Mesenchymal stem cell (in vitro differentiated cells and primary cell): Measurements from ENCODE around the gene XG. TPM values are rescaled to one million over a fixed set of nuclear protein-coding genes. Genes with fewer than 3 reads are reported as not detected.
A peak's percentile ranks its signal among the peaks of the same experiment; 100 is the strongest.
"Not testable (repeated sequence)": the region's sequence is repeated elsewhere in the genome, so short reads cannot be mapped to it uniquely, and the experiment has no call there.

Experiments
- DNase-seq: peaks from one replicate; pipeline ENCODE4 v3.0.0-alpha.2; 2013
- H2AFZ ChIP-seq: one replicate; pipeline ENCODE4 v1.6.1; 2013; ENCODE audit warnings: low read depth, mild to moderate bottlenecking, control low read depth, inconsistent platforms, low read length, moderate library complexity
- H2AK5ac ChIP-seq: 2 replicates; pipeline ENCODE4 v1.6.1; 2013; ENCODE audit warnings: low read length, moderate library complexity, mild to moderate bottlenecking, inconsistent platforms; ENCODE audit not compliant: severe bottlenecking
- H2BK120ac ChIP-seq: one replicate; pipeline ENCODE4 v1.6.1; 2013; ENCODE audit warnings: low read depth, mild to moderate bottlenecking, inconsistent platforms, low read length, moderate library complexity
- H2BK12ac ChIP-seq, 2 experiments: one replicate each; pipeline ENCODE4 v1.6.1; 2013; ENCODE audit warnings: inconsistent platforms in 2 of 2, low read length in 2 of 2, mild to moderate bottlenecking in 2 of 2, moderate library complexity in 2 of 2, control low read depth in 1 of 2
- H2BK15ac ChIP-seq: one replicate; pipeline ENCODE4 v1.6.1; 2013; ENCODE audit warnings: mild to moderate bottlenecking, low read depth, inconsistent platforms; ENCODE audit not compliant: poor library complexity, severe bottlenecking
- H2BK5ac ChIP-seq: 2 replicates; pipeline ENCODE4 v1.6.1; 2013; ENCODE audit warnings: low read depth, mild to moderate bottlenecking, low read length, control low read depth, inconsistent platforms; ENCODE audit not compliant: poor library complexity, severe bottlenecking
- H3K14ac ChIP-seq, 2 experiments: one replicate each; pipeline ENCODE4 v1.6.1; 2013; ENCODE audit warnings: inconsistent platforms in 2 of 2, low read length in 2 of 2, control low read depth in 1 of 2, mild to moderate bottlenecking in 1 of 2, moderate library complexity in 1 of 2
- H3K18ac ChIP-seq, 2 experiments: one replicate each; pipeline ENCODE4 v1.6.1; 2013; ENCODE audit warnings: inconsistent platforms in 2 of 2, low read length in 2 of 2, control low read depth in 1 of 2, low read depth in 1 of 2, mild to moderate bottlenecking in 1 of 2
- H3K23ac ChIP-seq, 2 experiments: one replicate each; pipeline ENCODE4 v1.6.1; 2013; ENCODE audit warnings: inconsistent platforms in 2 of 2, low read length in 2 of 2, mild to moderate bottlenecking in 2 of 2, moderate library complexity in 2 of 2, control low read depth in 1 of 2
- H3K27ac ChIP-seq: 2 replicates; pipeline ENCODE4 v1.5.1; 2013; ENCODE audit warnings: mild to moderate bottlenecking, moderate library complexity, low read length, control low read depth, inconsistent platforms; ENCODE audit not compliant: poor library complexity, severe bottlenecking
- H3K27me3 ChIP-seq, 2 experiments: 2 replicates each; pipeline versions ENCODE4 v1.6.1 to v1.7.0; 2013; ENCODE audit warnings: low read length in 2 of 2, mild to moderate bottlenecking in 2 of 2, moderate library complexity in 2 of 2, control low read depth in 1 of 2, inconsistent platforms in 1 of 2; ENCODE audit not compliant: control insufficient read depth in 1 of 2, insufficient read depth in 1 of 2
- H3K36me3 ChIP-seq, 2 experiments: 2 replicates each; pipeline versions ENCODE4 v1.6.1 to v1.7.0; 2013; ENCODE audit warnings: low read length in 2 of 2, control low read depth in 1 of 2, inconsistent platforms in 1 of 2, low read depth in 1 of 2, mild to moderate bottlenecking in 1 of 2; ENCODE audit not compliant: insufficient read depth in 2 of 2, control insufficient read depth in 1 of 2
- H3K4ac ChIP-seq, 2 experiments: one replicate each; pipeline ENCODE4 v1.6.1; 2013; ENCODE audit warnings: inconsistent platforms in 2 of 2, low read length in 2 of 2, mild to moderate bottlenecking in 2 of 2, moderate library complexity in 2 of 2, control low read depth in 1 of 2, low read depth in 1 of 2
- H3K4me1 ChIP-seq: 2 replicates; pipeline ENCODE4 v1.6.1; 2013; ENCODE audit warnings: low read depth, low read length, control low read depth; ENCODE audit not compliant: control insufficient read depth, insufficient read depth
- H3K4me2 ChIP-seq: 2 replicates; pipeline ENCODE4 v1.6.1; 2013; ENCODE audit warnings: low read length, mild to moderate bottlenecking, inconsistent platforms; ENCODE audit not compliant: poor library complexity, severe bottlenecking
- H3K4me3 ChIP-seq, 2 experiments: 2 replicates each; pipeline versions ENCODE4 v1.5.1 to v1.7.0; 2013; ENCODE audit warnings: low read length in 2 of 2, mild to moderate bottlenecking in 2 of 2, control low read depth in 1 of 2, low read depth in 1 of 2; ENCODE audit not compliant: insufficient read depth in 1 of 2
- H3K79me1 ChIP-seq: replicated peaks from 2 replicates; pipeline ENCODE4 v1.6.1; 2013; ENCODE audit warnings: mild to moderate bottlenecking, control low read depth, low read length, inconsistent platforms; ENCODE audit not compliant: poor library complexity, severe bottlenecking
- H3K9ac ChIP-seq: 2 replicates; pipeline ENCODE4 v1.7.0; 2013; ENCODE audit warnings: mild to moderate bottlenecking, low read length, moderate library complexity
- H3K9me3 ChIP-seq: 2 replicates; pipeline ENCODE4 v1.7.0; 2013; ENCODE audit warnings: mild to moderate bottlenecking, low read length; ENCODE audit not compliant: control insufficient read depth
- H4K8ac ChIP-seq: one replicate; pipeline ENCODE4 v1.6.1; 2013; ENCODE audit warnings: inconsistent platforms, mild to moderate bottlenecking, low read length, moderate library complexity
- H4K91ac ChIP-seq: one replicate; pipeline ENCODE4 v1.6.1; 2013; ENCODE audit warnings: mild to moderate bottlenecking, low read length, inconsistent platforms
- WGBS: methylation state at CpG from one replicate; pipeline ENCODE4 v1.1.7; 2013; ENCODE audit warnings: mixed read lengths; 5-methylcytosine and 5-hydroxymethylcytosine counted together
- polyA plus RNA-seq, 2 experiments: library from polyadenylated mRNA; stranded (reverse); fragments of 200-250 nt; gene quantifications; one replicate each; pipeline ENCODE4 v1.2.3, GENCODE V29; 2013

The XG gene
- 0.01 TPM for polyA plus RNA-seq (2013, experiment 1 of 2)
- not detected for polyA plus RNA-seq (2013, experiment 2 of 2)

GRCh38 chrX:2751874-2752300, at the start of gene XG:
XG (plus strand) TSS chrX:2752040; CDS start chrX:2752275, 235 bp downstream.
- WGBS = 88% methylated on average over 11 of the region's 11 CpGs
- not testable (repeated sequence) for H2BK12ac ChIP-seq

GRCh38 chrX:2703991-2704369, 47.9 kb upstream of the XG start:
- Histone ChIP-seq H3K23ac (no peak overlapping the region), H3K4me3 (no peak overlapping the region), H3K27ac (no peak overlapping the region), H2AFZ (no peak overlapping the region), H3K36me3 (peaks cover 9 to 50% of the 10 kb centered on the region in 2 experiments), H3K79me1 (peaks cover 1% of the 10 kb centered on the region), H2BK12ac (no peak overlapping the region), H3K9ac (peak overlapping the region; percentile 67), H4K91ac (peak overlapping the region; percentile 45), H3K4me2 (no peak overlapping the region), H3K4ac (peak overlapping the region in 1 of 2 experiments; percentile 27), H3K4me1 (peaks cover 34% of the 10 kb centered on the region), H3K9me3 (no peaks in the 10 kb centered on the region), H3K14ac (no peak overlapping the region), H2BK5ac (no peak overlapping the region), H3K27me3 (no peaks in the 10 kb centered on the region), H2BK15ac (peak overlapping the region; percentile 34), H2BK120ac (no peak overlapping the region), H3K18ac (peak overlapping the region in 1 of 2 experiments; percentile 59), H2AK5ac (peak overlapping the region; percentile 73), H4K8ac (peak overlapping the region; percentile 55)
- WGBS = 91% methylated on average over 14 of the region's 14 CpGs
- DNase-seq = no peak

More at GRCh38 chrX:2751874-2752300, at the start of gene XG:
- H2BK15ac ChIP-seq, H2AFZ ChIP-seq, H3K9me3 ChIP-seq, H2BK120ac ChIP-seq, H4K91ac ChIP-seq, DNase-seq, H3K36me3 ChIP-seq, H3K23ac ChIP-seq, H3K27me3 ChIP-seq, H3K4me2 ChIP-seq, H3K4ac ChIP-seq, H2AK5ac ChIP-seq, H3K27ac ChIP-seq, H2BK5ac ChIP-seq, H4K8ac ChIP-seq, H3K18ac ChIP-seq, H3K4me1 ChIP-seq, H3K79me1 ChIP-seq, H3K14ac ChIP-seq: not testable (repeated sequence)
- H3K9ac ChIP-seq = peak within 1 kb of the TSS; percentile 97
- peak within 1 kb of the TSS in 1 of 2 experiments; percentile 81 for H3K4me3 ChIP-seq

- H3K18ac ChIP-seq = peak overlapping the region in 1 of 2 experiments; percentile 5
- no peak overlapping the region for H2BK12ac ChIP-seq
- peak overlapping the region; percentile 36 for H3K9ac ChIP-seq
- no peak overlapping the region for H3K4me2 ChIP-seq
- no peak overlapping the region for H2BK15ac ChIP-seq
- no peak overlapping the region for H2AK5ac ChIP-seq
- WGBS = 70% methylated on average over 17 of the region's 18 CpGs
- no peak overlapping the region for H2AFZ ChIP-seq
- H4K91ac ChIP-seq = no peak overlapping the region
- H3K4ac ChIP-seq = no peak overlapping the region
- H2BK5ac ChIP-seq = no peak overlapping the region
- peak; percentile 81 for DNase-seq
- H3K23ac ChIP-seq = no peak overlapping the region
- peaks cover 45% of the 10 kb centered on the region for H3K4me1 ChIP-seq
- H3K27me3 ChIP-seq = no peaks in the 10 kb centered on the region
- H3K14ac ChIP-seq = no peak overlapping the region
- no peaks in the 10 kb centered on the region for H3K9me3 ChIP-seq
- no peak overlapping the region for H4K8ac ChIP-seq
- no peak overlapping the region for H3K27ac ChIP-seq
- H3K4me3 ChIP-seq = no peak overlapping the region
- H3K36me3 ChIP-seq = peaks cover 10 to 47% of the 10 kb centered on the region in 2 experiments
- H2BK120ac ChIP-seq = no peak overlapping the region
- H3K79me1 ChIP-seq = no peaks in the 10 kb centered on the region
These were observed 46.6 kb upstream of the XG start for GRCh38 chrX:2705046-2705832.

GRCh38 chrX:2707334-2707760, 44.5 kb upstream of the XG start:
- peak overlapping the region in 1 of 2 experiments; percentile 15 for H2BK12ac ChIP-seq
- H3K9me3 ChIP-seq = no peaks in the 10 kb centered on the region
- peak overlapping the region in 1 of 2 experiments; percentile 10 for H3K4ac ChIP-seq
- peak overlapping the region; percentile 87 for H3K9ac ChIP-seq
- H3K79me1 ChIP-seq = no peaks in the 10 kb centered on the region
- H4K91ac ChIP-seq = no peak overlapping the region
- peak overlapping the region in 1 of 2 experiments; percentile 61 for H3K4me3 ChIP-seq
- no peak overlapping the region for H3K23ac ChIP-seq
- H4K8ac ChIP-seq = no peak overlapping the region
- peak overlapping the region; percentile 63 to 64 for H3K18ac ChIP-seq
- H2BK120ac ChIP-seq = no peak overlapping the region
- no peak overlapping the region for H3K14ac ChIP-seq
- H3K4me2 ChIP-seq = peak overlapping the region; percentile 48
- WGBS = under 1% methylated on average over 12 of the region's 12 CpGs
- no peak overlapping the region for H2AFZ ChIP-seq
- H2BK15ac ChIP-seq = peak overlapping the region; percentile 26
- peak; percentile 99 for DNase-seq
- H3K27ac ChIP-seq = peak overlapping the region; percentile 81
- H3K27me3 ChIP-seq = no peaks in the 10 kb centered on the region
- peaks cover 45% of the 10 kb centered on the region for H3K4me1 ChIP-seq
- H2BK5ac ChIP-seq = peak overlapping the region; percentile 25
- H3K36me3 ChIP-seq = peaks cover 8 to 40% of the 10 kb centered on the region in 2 experiments
- H2AK5ac ChIP-seq = peak overlapping the region; percentile 34
